Measurements from ENCODE around the gene C1QBP.
"Not testable (repeated sequence)": the region's sequence is repeated elsewhere in the genome, so short reads cannot be mapped to it uniquely, and the experiment has no call there.

C1QBP gene, protein sequence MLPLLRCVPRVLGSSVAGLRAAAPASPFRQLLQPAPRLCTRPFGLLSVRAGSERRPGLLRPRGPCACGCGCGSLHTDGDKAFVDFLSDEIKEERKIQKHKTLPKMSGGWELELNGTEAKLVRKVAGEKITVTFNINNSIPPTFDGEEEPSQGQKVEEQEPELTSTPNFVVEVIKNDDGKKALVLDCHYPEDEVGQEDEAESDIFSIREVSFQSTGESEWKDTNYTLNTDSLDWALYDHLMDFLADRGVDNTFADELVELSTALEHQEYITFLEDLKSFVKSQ

DNA sequence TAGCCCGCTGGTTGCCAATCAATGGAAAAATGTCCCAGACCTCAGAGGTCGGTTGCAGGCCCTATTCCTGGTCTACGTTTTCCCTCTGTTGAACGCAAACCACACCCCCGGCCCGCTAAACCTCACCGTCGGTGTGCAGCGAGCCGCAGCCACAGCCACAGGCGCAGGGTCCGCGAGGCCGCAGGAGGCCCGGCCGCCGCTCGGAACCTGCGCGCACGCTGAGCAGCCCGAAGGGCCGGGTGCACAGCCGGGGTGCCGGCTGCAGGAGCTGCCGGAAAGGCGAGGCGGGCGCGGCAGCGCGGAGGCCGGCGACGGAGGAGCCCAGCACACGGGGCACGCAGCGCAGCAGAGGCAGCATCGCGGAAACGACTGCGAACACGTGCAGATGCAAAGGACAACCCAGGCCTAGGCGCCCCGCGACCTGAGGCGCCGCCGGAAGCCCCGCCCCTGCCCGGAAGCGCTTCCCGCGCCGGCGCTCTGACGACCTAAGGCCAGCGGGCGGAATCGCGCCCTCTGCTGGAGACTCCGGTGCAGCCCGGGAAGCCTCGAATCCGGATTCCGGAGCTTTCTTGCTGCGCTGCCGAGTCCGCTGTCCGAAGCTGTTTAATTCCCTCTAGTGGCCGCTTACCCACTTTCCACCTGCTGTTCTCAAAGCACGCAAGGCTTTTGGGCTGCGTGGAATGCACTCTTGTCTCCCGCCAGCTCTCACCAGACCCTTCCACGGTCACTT lies at the start of gene C1QBP:
Gene C1QBP (minus strand): TSS at position 440 of the 730 bp plus-strand sequence. CDS start 82 bp downstream, at position 358.
- peak; percentile 93 for DNase-seq (ENCODE audit: low read depth)

DNA sequence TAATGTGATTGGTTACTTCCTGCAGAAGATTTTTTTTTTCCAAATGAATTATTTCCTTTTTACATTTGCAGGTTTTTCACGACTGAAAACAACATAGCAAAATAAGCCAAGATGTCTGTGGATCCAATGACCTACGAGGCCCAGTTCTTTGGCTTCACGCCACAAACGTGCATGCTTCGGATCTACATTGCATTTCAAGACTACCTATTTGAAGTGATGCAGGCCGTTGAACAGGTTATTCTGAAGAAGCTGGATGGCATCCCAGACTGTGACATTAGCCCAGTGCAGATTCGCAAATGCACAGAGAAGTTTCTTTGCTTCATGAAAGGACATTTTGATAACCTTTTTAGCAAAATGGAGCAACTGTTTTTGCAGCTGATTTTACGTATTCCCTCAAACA lies 49.8 kb upstream of the C1QBP start:
- DNase-seq (ENCODE audit: low read depth): no peak

DNA sequence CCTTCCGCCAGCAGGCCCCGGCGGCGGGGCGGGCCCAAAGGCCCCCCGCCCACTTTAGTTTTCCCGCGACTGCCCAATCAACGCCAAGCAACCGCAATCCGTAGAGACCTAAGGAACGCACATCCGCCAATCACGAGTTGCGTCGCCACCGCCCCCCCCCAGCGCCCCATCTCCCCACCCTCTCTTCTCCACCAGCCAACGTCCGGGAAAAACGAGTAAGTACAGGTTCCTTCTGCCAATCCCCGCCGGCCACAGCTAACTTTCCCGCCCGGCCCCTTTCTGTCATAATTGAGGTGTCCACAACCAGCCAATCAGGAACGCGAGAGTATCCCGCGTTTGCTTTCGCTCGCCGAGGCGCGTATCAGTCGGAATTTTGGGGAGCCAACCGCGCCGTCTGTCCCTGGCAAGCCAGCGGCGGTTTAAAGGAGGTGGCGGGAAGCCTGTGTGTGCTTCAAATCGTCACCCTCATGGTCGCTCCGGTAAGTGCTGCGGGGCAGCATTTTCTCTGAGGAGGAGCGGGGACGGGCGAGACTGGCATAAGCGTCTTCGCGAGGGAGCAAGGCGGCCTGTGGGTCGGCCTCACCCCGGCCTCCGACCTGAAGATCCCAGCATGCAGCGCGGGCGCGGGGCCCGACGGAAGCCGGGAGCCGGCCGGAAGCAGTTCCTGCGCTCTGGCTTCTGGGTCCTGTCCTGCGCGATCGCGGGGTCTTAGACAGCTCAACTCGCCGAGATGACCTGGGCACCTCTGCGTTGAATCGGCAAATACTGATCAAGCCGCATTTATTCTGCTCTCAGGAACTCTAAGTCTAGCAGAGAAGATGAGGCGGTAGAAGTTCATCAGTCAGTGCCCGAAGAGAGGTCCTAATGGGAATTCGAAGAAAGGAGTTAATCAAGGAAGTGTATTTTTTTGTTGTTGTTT lies 47.5 kb upstream of the C1QBP start, which contains the start of gene MIS12:
Gene MIS12 (plus strand): TSS at position 361 of the 919 bp plus-strand sequence. CDS start 2,297 bp downstream, outside the sequence.
- DNase-seq (ENCODE audit: low read depth): peak; percentile 86

DNA sequence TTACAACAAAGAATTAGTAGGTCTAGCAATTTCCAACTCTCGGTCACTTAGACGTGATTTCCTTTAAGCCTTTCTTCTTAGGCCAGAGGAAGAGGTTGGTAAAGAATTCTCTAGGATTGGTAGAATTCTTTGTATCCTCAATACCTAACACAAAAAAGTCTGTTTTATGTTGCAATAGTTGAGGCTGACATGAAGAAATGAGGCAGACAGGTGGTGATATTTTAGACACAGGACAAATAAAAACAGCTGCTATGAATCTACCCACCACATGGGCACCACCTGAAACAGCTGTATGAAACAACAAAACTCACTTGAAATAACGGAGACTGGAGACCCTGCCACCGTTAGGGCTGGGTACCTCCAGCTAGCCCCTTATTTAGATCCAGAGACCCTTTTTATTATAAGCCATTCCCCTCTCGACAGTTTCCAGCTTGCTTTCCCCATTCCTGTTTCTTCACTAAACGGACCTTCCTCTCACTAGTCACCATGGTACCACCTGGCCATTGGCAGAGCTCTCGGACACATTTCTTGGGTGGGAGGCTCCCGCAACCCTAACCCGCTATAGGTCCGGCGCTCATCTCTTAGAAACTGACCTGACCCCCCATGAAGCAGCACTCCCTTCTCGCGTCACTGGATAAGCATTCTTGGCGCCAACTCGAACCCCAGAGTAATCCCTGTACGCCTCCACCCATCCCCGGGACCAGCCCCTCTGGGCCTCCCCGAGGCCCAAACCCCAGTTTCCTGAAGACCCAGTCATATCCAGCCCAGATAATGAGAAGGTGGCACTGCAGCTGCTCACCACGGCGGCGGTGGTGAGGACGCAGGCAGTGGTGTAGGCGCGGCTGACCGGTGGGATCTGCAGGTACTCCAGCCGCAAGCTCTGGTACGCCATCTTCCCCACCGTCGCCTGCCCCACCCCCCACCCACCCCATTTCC lies 46.6 kb upstream of the C1QBP start, which contains the start of gene DERL2:
Gene DERL2 (minus strand): TSS at position 909 of the 936 bp plus-strand sequence. CDS start 17 bp downstream, at position 892.
- DNase-seq (ENCODE audit: low read depth): no peak

DNA sequence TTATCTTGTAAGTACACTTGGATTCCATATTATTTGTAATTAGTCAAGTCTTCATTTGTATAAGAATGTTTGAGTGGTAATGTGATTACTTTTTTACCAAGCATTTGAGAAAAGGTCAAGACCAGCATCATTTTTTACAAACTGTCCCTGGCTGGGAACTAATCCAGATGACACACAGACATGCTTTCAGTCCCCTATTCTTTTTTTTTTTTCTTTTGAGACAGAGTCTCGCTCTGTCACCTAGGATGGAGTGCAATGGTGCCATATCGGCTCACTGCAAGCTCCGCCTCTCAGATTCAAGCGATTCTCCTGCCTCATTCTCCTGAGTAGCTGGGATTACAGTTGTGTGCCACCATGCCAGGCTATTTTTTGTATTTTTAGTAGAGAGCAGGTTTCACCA lies 42.5 kb upstream of the C1QBP start:
- no peak for DNase-seq (ENCODE audit: low read depth)

DNA sequence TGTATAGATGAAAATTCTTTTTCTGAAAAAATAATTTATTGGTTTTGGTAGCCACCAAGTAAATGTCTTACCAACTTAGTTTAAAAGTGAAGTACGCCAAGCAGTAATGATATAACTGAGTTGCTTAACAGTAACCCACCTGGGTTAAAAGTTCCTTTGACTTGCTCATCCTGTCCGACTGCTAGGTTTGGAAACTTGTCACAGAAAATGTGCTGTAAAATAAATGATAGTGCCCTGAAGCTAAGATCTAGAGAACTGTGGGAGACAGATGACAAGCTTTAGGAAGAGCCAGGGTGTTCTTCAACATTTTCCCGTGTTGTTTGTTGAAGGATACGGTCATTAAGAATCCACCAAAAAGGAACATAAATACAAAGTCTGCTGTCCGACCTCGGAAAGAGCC lies 42.0 kb upstream of the C1QBP start:
- DNase-seq (ENCODE audit: low read depth): no peak

DNA sequence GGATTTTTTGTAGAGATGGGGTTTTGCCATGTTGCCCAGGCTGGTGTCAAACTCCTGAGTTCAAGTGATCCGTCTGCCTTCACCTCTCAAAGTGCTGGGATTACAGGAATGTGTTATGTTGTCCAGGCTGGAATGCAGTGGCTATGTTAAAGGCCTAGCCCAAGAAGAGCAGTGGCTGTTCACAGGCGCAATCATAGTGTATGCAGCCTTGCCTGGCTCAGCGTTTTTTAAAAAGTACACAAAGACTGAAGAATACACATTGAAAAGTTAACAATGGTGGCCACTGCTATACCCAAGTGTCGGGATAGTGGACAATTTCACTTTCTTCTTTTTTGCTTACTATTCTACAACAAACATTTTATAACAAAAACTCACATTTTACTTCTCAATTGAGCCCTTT lies 40.0 kb upstream of the C1QBP start:
- no peak for DNase-seq (ENCODE audit: low read depth)

DNA sequence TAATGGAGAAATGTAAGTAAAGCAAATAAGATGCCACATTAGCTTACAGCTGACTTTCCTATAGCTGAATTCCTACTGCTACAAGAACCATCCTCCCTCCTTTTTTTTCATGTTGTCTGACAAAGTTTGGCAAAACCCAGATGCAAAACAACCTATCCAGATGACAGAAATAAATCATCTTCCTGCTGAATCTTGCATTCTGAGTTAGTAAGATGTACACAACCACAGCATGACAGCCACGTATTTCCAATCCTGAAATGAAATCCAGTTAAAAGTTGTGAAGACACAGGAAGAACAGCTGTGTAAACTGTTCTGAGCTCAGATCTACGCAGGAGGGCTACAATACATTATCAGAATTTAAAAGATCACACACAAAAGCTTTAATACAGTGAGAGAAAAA lies 35.0 kb upstream of the C1QBP start:
- no peak for DNase-seq (ENCODE audit: low read depth)

DNA sequence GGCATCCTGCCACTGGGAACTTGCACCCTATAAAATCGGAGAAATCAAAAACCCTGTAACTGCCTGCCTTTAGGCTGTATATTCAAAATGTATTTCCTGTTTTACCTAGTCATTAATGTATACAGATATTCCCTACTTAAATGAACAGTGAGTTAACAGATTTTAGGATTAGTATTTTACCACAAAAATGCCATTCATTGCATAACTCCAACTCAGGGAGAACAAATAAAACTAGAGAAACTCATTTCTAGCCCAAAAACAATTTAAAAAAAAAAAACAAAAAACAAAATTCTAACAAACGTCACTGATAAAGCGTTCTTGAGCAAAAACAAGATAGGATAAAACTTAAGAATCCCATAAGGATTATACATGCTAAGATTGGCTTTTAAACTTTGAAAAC lies 33.6 kb upstream of the C1QBP start:
- no peak for DNase-seq (ENCODE audit: low read depth)

DNA sequence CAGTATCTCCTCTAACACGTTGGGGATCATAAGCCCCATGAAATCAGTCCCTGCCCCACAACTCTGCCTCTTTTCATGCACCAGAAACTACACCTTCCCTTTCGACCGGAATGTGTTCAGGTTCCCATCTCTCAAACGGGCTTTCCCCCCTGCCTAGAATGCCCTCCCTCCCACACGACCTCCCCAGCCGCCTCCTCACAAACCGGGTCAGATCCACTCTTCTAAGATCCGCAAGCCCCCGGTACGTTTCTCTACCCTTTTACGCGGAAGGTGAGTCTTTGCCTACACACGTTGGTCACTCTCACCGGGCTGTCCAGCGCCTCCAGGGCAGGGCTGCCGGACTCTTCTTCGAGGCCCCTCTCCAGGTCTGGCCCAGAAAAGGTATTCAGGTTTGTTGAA lies 29.1 kb upstream of the C1QBP start:
- no peak for DNase-seq (ENCODE audit: low read depth)

DNA sequence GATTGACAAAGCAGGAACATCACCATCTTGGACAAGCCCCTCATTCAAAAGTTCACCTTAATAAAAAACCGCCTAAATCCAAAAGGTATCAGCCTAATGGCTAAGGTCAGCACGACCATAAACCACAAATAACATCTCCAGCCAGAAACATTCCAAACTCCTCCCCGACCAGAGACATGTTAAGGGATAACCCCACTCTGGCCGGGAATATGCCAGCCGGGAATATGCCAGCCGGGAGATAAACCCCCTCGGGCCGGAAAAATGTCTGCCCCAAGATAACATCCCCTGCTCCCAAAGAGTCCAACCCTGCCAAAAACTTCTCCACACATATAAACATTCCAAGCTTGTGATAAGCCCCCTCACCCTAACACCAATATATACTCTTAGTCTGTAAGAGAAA lies 28.5 kb upstream of the C1QBP start:
- DNase-seq (ENCODE audit: low read depth): no peak

DNA sequence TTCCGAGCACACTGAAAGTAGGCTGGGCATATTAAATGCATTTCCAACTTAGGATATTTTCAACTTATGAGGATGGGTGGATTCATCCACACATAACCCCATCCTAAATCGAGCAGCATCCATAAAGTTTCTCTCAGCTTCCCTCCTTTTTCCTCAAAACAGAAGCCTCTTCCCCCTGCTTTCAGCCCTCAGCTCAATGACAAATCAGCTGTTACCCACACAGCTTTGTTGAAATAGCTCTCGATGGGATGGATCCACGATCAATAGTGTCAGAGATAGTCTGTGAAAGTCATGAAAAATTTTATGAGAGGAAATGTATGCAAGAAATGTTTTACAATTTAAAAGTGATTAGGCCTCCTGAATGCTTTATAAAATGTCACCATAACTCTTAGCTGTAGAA lies 27.3 kb upstream of the C1QBP start:
- no peak for DNase-seq (ENCODE audit: low read depth)

DNA sequence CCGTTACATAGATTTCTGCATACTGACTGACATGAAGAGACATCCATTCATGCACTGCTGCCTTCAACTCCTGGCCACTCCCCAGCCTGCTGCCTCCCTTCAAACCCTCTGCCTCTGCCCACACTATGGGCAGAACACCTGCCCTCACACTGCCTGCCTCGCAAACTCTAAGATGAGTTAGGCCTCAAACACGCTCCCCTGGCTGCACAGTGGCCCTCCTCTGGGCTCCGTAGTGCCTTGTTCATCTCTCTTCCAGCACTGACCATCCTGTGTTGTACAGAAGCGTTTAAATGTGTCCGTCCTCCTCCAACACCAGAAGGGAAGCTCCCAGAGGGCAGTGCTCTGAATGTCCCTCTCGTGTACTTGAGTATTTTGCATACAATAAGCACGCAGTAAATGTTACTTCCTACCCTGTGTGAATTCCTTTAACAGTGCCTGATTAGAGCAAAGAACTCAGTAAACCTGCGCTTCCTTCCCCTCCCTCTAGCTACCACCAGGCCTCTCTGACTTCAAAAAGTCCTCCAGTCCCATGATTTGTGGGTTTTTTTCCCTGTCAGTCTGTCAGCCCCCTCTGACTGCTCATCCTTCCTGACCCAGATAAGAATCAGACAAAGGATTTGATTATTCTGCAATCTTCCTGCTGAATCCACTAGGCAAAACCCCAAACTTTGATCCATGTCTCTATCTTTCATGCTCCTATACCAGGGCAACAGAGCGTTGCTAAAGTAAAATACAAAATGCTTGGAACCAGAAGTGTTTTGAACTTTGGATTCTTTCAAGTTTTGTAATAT lies 26.0 kb upstream of the C1QBP start:
- DNase-seq (ENCODE audit: low read depth): no peak

DNA sequence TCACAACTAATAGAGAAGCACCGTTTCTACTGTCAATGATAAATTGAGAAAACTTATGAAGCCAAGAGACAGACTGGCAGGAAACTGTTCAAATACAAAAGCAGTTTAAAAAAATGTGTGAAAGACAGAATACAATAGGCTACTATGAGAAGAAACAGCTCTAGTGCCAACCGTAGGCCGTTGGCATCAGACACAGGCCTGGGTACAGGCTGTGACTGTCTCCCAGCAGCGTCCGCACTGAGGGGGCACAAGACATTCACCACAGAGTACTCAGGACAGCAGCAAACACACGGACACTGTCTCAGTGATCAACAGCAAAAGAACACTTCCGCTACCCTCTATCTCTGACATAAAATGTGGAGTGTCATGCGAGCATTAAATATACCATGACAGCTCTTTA lies 7.8 kb upstream of the C1QBP start:
- DNase-seq (ENCODE audit: low read depth): no peak

DNA sequence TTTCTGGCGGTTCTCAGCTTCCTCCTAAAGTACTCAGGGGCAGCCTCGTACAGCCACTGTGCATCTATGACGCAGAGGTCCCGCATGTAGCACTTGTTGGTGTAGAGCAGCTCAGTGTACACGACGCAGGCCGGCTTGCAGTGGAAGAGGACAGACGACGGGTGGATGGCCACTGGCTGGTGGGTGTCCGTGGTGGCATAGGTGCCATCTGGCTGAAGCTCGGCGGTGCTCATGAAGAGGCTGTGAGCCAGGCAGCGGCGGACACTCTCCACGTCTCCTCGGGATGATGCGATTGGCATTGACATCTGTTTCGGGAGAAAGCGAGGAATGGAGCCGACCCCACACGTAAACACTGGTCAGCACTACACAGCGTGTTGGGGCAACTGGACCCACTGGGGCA lies 5.3 kb upstream of the C1QBP start:
- no peak for DNase-seq (ENCODE audit: low read depth)

DNA sequence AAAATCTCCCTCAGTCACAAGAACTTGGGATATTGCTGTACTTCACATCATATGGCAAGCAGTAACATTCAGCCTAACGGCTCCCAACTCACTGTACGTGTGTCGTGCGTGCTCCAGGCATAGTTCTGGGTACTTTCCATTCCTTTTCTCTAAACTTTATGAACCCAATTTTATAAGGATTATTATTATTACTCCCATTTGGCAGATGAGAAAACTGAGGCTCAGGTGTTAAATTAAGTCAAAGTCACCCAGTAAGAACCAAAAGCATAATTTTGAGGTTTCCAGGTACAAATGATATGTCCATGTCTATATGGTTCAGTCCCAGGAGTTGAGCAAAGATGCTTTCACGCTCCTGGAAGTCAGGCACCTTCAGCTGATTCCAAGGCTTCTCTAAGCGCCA lies 4.8 kb upstream of the C1QBP start:
- no peak for DNase-seq (ENCODE audit: low read depth)

DNA sequence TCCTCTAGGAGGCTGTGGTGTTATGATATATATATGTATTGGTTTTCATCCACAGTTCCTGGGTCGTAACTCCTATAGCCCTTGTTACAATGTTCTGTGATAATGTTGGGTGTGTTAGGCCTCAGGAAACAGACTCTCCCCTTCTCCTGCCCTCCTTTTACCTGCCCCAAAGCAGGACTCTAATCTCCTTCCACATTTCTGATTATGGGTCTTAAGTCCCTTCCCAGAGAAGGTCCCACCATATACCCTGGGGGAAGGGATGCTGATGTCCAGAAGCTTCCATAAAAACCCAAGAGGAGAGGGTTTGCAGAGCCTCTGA lies 450 bp upstream of the C1QBP start:
- DNase-seq (ENCODE audit: low read depth): no peak

DNA sequence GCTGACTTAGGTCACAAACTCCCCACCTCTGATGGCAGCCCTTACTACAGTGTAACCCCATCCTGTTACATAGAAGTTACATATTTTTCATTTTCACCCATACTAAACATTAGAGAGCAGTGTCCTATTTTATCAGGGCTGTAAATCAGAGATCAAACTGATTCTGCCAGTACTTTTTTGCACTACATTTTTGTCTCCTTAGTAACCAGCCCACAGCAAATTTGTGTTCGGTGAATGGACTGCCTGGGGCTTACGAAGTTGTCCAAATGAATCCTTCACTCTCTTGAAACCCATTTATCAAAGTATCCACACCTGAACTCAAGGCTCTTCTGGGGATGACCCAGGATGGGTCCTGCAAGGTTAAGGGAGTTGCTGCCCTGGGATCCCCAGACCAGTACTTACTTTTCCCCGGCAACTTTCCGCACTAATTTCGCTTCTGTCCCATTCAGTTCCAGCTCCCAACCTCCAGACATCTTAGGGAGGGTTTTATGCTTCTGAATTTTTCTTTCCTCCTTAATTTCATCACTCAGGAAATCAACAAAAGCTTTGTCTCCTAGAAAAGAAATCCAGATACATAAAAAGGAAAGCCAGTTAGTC lies 1.1 kb downstream of the C1QBP start:
- DNase-seq (ENCODE audit: low read depth): no peak

DNA sequence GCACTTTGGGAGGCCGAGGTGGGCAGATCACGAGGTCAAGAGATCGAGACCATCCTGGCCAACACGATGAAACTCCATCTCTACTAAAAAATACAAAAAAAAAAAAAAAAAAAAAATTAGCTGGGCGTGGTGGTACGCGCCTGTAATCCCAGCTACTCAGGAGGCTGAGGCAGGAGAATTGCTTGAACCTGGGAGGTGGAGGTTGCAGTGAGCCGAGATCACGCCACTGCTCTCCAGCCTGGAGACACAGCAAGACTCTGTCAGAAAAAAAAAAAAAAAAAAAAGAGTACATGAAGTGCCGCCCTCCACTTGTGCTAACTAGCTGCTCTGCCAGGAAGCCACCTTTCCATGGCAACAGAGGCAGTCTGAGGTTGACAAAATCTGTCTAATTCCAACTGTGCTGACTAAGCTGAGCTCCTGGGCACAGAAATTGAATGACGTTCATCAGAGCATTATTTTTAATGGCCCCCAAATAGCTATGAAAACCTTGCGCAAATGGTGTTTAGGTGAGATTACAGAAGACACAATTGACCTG lies 3.1 kb downstream of the C1QBP start:
- DNase-seq (ENCODE audit: low read depth): not testable (repeated sequence)

DNA sequence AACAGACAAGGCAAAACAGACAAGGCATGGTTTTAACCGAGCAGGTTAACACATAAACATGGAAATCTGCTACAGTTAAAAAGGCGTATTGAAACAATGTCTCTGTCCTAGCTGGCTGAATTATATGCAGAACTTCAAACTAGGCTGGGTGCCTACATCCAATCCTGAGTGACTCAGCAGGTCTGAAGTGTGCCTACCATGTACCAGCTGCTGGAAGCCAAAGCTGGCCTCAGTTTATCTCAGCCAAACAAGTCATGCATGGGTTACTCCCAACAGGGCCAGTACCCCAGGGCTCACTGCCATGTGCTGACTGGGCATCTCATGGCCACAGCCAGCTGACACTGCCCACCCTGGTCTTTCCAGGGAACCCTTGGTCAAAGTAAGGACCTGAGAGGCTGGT lies 4.0 kb downstream of the C1QBP start:
- no peak for DNase-seq (ENCODE audit: low read depth)

Measured in stimulated activated CD8-positive, alpha-beta memory T cell treated with anti-CD3 and anti-CD28 coated beads, Interleukin-15, amount 100 ng/mL, for 24 hours (primary cell).